Progenitor cell of endocrine pancreas (in vitro differentiated cells): ENCODE results near the gene ANKRD62. TPM values are rescaled to one million over a fixed set of nuclear protein-coding genes. Genes with fewer than 3 reads are reported as not detected.

Experiments
- DNase-seq: peaks from one replicate; pipeline ENCODE4 v3.0.0; 2021; ENCODE audit warnings: low spot score; ENCODE audit not compliant: unreplicated experiment
- H3K27ac Mint-ChIP-seq: 2 replicates; pipeline ENCODE4 v1.8.0; 2021; ENCODE audit warnings: mild to moderate bottlenecking, moderate library complexity, mixed read lengths
- H3K27me3 Mint-ChIP-seq: 2 replicates; pipeline ENCODE4 v1.8.0; 2021; ENCODE audit warnings: mixed read lengths
- H3K36me3 Mint-ChIP-seq: 2 replicates; pipeline ENCODE4 v1.8.0; 2022; ENCODE audit warnings: mixed read lengths; ENCODE audit not compliant: insufficient read depth
- H3K4me1 Mint-ChIP-seq: 2 replicates; pipeline ENCODE4 v1.8.0; 2021; ENCODE audit warnings: low read depth, mixed read lengths
- H3K4me3 Mint-ChIP-seq: 2 replicates; pipeline ENCODE4 v1.8.0; 2021; ENCODE audit warnings: low read depth, mild to moderate bottlenecking, moderate library complexity, mixed read lengths
- H3K9me3 Mint-ChIP-seq: 2 replicates; pipeline ENCODE4 v1.8.0; 2021; ENCODE audit warnings: low read depth, mixed read lengths
- total RNA-seq: library from RNA; stranded (reverse); gene quantifications from 2 replicates; pipeline ENCODE4 v1.2.1, GENCODE V29; 2021
- TF ChIP-seq, protein P1 (sequence below): fragments of 200-600 bp; sonication (generic); IDR thresholded peaks from one replicate; pipeline ENCODE4 v1.5.0; 2021; ENCODE audit warnings: antibody characterized with exemption, mild to moderate bottlenecking; ENCODE audit not compliant: unreplicated experiment

Gene ANKRD62
- total RNA-seq, 1 donor from 2014 or later, result not detected

DNA sequence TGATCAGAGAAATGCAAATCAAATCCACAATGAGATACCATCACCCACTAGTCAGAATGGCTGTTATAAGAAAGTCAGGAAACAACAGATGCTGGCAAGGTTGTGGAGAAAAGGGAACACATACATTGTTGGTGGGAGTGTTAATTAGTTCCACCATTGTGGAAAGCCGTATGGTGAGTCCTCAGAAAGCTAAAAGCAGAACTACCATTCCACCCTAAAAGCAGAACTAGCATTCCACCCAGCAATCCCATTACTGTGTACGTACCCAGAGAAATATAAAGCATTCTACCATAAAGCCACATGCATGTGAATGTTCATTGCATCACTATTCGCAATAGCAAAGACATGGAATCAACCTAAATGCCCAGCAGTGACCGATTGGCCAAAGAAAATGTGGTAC, 60.7 kb downstream of the ANKRD62 start:
- H3K27ac Mint-ChIP-seq, result no peak overlapping the region
- H3K4me1 Mint-ChIP-seq, result no peaks in the 10 kb centered on the region
- no peaks in the 10 kb centered on the region for H3K9me3 Mint-ChIP-seq
- no peaks in the 10 kb centered on the region for H3K36me3 Mint-ChIP-seq
- TF ChIP-seq, protein P1, sequence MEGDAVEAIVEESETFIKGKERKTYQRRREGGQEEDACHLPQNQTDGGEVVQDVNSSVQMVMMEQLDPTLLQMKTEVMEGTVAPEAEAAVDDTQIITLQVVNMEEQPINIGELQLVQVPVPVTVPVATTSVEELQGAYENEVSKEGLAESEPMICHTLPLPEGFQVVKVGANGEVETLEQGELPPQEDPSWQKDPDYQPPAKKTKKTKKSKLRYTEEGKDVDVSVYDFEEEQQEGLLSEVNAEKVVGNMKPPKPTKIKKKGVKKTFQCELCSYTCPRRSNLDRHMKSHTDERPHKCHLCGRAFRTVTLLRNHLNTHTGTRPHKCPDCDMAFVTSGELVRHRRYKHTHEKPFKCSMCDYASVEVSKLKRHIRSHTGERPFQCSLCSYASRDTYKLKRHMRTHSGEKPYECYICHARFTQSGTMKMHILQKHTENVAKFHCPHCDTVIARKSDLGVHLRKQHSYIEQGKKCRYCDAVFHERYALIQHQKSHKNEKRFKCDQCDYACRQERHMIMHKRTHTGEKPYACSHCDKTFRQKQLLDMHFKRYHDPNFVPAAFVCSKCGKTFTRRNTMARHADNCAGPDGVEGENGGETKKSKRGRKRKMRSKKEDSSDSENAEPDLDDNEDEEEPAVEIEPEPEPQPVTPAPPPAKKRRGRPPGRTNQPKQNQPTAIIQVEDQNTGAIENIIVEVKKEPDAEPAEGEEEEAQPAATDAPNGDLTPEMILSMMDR, result no peak
- peaks cover 6% of the 10 kb centered on the region for H3K27me3 Mint-ChIP-seq
- no peak overlapping the region for H3K4me3 Mint-ChIP-seq
- no peak for DNase-seq

DNA sequence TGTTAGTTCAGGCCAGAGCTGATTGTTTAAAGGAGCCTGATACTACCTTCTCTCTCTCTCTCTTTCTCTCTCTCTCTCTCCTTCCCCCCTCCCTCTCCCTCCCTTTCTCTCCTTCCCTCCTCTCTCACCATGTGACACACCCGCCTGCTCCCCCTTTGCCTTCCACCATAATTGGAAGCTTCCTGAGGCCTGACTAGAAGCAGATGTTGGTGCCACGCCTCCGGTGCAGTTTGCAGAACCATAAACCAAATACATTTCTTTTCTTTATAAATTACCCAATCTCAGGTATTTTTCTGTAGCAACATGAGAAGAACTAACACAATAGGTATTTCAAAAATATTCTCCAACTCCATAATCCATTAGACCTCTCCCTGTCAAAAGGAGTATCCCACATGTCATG, 62.4 kb downstream of the ANKRD62 start:
- Mint-ChIP-seq H3K36me3 (no peaks in the 10 kb centered on the region), H3K4me3 (no peak overlapping the region), H3K4me1 (no peaks in the 10 kb centered on the region), H3K27me3 (no peaks in the 10 kb centered on the region), H3K27ac (no peak overlapping the region), H3K9me3 (no peaks in the 10 kb centered on the region)
- TF ChIP-seq, protein P1, result no peak
- DNase-seq, result no peak

DNA sequence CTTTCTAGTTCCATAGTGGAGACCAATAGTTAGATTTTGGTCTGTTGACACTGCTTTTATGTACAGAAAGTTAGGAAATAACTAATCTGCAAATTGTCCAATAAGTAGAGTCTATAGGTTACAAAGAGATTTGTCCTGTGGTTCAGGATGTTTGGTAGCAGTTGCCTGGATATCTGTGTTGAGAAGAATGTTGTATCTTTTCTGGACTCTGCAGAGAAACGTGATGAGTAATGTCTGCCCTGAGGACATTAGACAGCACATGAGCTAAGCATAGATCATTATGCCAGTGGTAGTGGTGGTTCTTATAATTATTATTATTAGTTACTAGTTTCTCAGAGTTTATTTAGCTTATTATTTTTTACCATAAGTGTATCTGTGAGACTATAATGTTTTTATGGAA, 65.8 kb downstream of the ANKRD62 start:
- Mint-ChIP-seq H3K27ac (no peak overlapping the region), H3K4me3 (no peak overlapping the region), H3K36me3 (no peaks in the 10 kb centered on the region), H3K9me3 (no peaks in the 10 kb centered on the region), H3K27me3 (peaks cover 8% of the 10 kb centered on the region), H3K4me1 (no peaks in the 10 kb centered on the region)
- no peak for DNase-seq
- TF ChIP-seq, protein P1, result no peak

DNA sequence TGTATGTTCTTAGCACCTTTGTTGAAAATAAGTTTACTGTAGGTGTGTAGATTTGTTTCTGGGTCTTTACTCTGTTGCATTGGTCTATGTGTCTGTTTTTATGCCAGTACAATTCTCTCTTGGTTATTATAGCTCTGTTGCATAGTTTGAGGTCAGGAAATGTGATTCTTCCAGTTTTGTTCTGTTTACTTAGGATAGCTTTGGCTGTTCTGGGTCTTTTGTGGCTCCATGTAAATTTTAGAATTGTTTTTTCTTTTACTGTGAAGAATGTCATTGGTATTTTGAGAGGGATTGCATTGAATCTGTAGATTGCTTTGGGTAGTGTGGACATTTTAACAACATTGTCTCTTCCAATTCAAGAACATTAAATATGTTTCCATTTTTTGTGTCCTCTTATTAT, 69.1 kb downstream of the ANKRD62 start:
- H3K27me3 Mint-ChIP-seq, result peaks cover 8% of the 10 kb centered on the region
- no peak overlapping the region for H3K4me3 Mint-ChIP-seq
- no peaks in the 10 kb centered on the region for H3K4me1 Mint-ChIP-seq
- peaks cover 7% of the 10 kb centered on the region for H3K9me3 Mint-ChIP-seq
- no peaks in the 10 kb centered on the region for H3K36me3 Mint-ChIP-seq
- no peak for DNase-seq
- no peak overlapping the region for H3K27ac Mint-ChIP-seq
- TF ChIP-seq, protein P1, result no peak

DNA sequence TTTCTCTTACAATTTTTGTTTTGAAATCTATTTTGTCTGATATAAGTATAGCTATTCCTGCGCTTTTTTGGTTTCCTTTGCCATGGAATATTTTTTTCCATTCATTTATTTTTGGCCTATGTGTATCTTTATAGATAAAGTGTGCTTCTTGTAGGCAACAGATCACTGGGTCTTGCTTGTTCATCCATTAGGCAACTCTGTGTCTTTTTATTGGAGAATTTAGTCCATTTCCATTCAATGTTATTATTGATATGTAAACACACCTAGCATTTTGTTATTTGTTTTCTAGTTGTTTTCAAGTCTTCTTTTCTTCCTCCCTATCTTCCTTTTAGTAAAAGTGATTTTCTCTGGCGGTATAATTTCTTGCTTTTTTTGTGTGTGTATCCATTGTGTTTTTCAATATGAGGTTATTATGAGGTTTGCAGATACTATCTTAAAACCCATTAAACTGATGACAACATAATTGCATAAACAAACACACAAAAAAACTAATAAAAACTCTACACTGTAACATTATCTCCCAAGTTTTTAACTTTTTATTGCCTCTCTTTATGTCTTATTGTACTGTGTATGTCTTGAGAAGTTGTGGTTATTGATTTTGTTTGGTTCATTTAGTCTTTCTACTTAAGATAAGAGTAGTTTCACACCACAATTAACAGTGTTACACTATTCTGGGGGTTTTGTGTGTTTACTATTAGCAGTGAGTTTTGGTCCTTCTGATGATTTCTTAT, 71.6 kb downstream of the ANKRD62 start:
- Mint-ChIP-seq H3K36me3 (no peaks in the 10 kb centered on the region), H3K4me3 (no peak overlapping the region), H3K27ac (no peak overlapping the region), H3K9me3 (peaks cover 15% of the 10 kb centered on the region), H3K4me1 (no peaks in the 10 kb centered on the region), H3K27me3 (peaks cover 8% of the 10 kb centered on the region)
- no peak for DNase-seq
- TF ChIP-seq, protein P1, result no peak

Other genes with a start within 250 kb of the ANKRD62 start
- 48.0 and 48.3 TPM in 2 replicates for gene CHMP1B, start 242.4 kb upstream of the ANKRD62 start, total RNA-seq
- gene MPPE1, start 185.5 kb upstream of the ANKRD62 start, total RNA-seq, result 27.4 and 37.4 TPM in 2 replicates
- 53.4 and 58.8 TPM in 2 replicates for gene IMPA2, start 112.3 kb upstream of the ANKRD62 start, total RNA-seq
- not detected in 2 replicates for gene CIDEA, start 160.5 kb downstream of the ANKRD62 start, total RNA-seq
- gene TUBB6, start 214.4 kb downstream of the ANKRD62 start, total RNA-seq, result 7.2 and 10.7 TPM in 2 replicates